Activated CD4-positive, alpha-beta T cell treated with anti-CD3 and anti-CD28 coated beads, Interleukin-2, amount 50 U/mL, for 1 hour (primary cell): ENCODE data around the gene TFB2M.
"Not testable (repeated sequence)": the region's sequence is repeated elsewhere in the genome, so short reads cannot be mapped to it uniquely, and the experiment has no call there.

ENCODE experiments used
- DNase-seq: peaks from one replicate; pipeline ENCODE4 v3.0.0-alpha.2; 2020

The TFB2M gene, protein sequence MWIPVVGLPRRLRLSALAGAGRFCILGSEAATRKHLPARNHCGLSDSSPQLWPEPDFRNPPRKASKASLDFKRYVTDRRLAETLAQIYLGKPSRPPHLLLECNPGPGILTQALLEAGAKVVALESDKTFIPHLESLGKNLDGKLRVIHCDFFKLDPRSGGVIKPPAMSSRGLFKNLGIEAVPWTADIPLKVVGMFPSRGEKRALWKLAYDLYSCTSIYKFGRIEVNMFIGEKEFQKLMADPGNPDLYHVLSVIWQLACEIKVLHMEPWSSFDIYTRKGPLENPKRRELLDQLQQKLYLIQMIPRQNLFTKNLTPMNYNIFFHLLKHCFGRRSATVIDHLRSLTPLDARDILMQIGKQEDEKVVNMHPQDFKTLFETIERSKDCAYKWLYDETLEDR

DNA sequence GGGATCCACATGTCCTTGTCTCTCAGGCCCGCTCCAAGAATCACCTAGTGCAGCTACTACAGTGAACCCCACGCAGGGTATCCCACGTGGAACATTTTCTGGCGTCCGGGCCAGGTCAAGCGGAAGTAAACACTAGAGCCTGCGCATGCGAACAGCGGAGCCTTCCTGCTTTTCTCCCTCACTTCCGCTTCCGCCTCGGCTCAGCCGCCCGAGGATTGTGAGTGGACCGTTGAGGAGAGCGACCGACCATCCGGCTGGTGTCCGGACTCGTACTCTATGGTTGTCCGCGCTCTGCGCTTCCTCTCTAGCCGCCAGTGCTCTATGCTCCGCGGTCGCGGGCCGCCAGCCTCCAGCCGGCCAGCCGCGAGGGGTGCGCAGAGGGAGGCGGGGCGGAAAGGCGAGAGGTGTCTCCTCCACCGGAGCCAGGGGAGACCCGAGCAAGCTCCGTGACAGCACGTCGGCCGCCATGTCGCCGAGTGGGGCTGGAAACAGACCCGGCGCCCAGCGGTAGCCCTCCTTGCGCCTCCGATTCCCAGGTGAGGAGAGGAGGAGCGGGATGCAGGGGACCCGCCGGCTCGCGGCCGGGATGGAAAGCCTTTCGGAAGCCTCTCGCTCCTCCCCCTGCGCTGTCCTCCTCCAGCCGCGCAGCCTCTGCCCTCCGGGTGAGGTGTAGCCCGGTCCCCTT is at the start of gene TFB2M, which contains the start of gene CNST:
Gene TFB2M (minus strand): TSS at position 134 of the 685 bp plus-strand sequence. CDS start 123 bp downstream, at position 11.
Gene CNST (plus strand): TSS at position 329 of the 685 bp plus-strand sequence. CDS start 25,107 bp downstream, outside the sequence.
- DNase-seq = peak; percentile 81

DNA sequence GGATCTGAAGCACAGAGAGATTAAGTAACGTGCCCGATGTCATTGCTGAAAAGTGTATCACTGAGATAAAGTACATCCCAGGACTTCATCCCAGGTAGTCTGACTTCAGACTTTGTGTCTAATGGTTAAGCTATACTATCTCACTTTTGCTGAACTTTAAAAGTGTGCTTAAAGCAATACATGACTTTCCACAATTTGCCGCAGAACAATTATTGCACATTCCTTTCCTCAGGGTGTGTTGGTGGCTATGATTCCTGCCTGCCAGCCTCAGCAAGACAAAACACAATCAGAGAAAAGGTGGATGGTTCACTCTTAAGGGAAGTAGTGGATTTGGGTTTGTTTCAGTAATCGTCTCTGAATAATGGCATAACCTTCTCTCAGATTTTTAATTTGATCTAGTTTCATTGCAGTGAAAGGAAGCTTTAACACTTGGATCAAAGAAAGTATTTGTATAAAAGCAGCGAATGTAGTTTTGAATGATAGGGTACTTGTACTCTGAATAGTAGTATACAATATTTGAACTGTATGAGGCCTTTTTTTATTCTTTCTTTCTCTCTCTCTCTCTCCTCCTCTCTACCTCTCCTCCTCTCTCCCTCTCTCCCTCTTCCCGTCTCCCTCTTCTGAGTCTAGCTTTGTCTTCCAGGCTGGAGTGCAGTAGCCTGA is 47.2 kb upstream of the TFB2M start:
- DNase-seq = no peak

DNA sequence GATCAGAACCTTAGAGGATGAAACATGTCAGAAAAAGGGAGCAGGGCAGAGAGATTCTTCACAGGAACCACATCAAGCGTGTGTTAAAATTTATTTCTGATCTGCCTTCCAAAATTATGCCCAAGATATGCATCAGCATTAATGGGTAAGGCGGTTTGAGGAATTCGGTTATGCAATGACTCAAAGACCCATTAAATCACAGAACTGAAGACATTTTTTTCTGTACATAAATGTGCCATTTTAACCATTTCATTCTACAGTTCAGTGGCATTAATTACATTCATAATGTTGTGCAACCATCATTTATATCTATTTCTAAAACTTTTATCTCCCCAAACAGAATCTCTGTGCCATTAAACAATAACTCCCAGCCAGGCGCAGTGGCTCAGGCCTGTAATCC is 43.6 kb upstream of the TFB2M start:
- DNase-seq = no peak

DNA sequence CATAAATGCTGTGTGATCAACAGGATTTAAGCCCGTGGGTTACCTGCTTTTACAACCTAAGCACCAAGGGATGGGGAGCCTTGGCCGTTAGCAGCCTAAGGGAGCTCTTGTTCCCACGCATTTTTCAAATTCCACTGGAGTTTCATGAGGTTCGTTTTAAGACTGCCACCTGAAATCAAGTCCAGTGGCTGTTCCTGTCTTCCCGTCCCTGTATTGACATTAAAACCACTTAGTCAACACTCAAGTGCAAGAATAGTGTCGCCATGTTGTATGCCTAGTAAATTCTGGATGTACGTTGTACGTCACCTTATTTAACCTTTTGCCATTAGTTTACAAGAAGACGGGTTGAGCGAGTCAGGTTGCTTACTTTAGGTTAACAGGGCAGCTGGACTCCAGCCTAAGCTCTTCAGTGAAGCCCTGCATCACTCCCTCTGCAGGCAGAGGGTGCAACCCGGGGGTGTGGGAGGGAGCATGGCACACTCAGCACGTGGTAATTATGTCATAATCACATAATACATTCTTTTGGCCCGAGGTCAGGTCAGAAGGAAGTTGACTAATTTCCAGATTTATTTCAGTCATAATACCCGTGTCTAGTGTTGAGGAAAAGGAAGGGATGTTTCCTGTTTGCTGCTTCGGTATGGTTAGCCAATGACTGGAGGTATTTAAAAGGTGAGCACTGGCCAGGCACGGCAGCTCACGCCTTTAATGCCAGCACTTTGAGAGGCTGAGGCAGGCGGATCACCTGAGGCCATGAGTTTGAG is 42.7 kb upstream of the TFB2M start:
- no peak for DNase-seq

DNA sequence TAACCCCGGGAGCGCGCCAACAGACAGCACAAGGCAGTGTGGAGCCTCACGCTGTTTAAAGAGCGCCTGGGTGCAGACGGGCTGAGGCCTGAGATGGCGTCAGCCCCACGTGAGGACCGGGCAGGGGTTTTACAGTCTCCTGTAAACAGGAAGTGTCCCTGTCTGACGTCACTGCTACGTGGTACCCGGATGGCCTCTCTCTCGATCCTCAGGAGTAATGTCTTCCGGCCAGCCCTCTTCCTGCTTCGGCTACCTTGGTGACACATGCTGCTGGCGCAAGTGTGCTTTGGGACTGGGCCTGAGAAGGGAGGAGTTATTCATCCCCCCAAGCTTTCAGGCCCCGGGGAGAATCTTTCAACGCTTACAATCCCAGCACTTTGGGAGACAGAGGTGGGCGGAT is 41.4 kb upstream of the TFB2M start:
- no peak for DNase-seq

DNA sequence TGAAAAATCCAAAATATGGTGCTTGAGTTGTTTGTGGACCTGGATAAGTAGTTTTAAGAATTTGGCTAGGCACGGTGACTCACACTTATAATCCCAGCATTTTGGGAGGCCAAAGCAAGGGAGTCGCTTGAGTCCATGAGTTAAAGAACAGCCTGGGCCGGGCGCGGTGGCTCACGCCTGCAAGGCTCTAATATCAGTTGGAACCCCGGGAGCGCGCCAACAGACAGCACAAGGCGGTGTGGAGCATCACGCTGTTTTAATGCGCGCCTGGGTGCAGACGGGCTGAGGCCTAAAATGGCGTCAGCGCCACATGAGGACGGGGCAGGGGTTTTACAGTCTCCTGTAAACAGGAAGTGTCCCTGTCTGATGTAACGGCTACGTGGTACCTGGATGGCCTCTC is 39.2 kb upstream of the TFB2M start:
- not testable (repeated sequence) for DNase-seq

DNA sequence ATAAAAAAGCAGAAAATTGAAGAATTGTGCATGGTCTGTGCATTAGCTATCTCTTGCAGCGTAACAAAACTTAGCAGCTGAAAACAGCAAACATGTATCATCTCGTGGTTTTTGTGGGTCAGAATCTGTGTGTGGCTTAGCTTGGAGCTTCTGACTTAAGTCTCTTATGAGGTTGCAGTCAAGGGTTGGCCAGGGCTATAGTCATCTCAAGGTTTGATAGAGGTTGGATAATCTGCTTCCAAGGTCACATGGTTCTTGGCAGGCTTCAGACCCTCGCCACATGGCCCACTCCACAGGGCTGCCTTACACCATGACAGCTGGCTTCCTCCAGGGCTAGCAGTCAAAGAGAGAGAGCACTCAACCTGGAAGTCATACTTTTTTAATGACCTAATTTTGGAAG is 36.1 kb upstream of the TFB2M start:
- no peak for DNase-seq

DNA sequence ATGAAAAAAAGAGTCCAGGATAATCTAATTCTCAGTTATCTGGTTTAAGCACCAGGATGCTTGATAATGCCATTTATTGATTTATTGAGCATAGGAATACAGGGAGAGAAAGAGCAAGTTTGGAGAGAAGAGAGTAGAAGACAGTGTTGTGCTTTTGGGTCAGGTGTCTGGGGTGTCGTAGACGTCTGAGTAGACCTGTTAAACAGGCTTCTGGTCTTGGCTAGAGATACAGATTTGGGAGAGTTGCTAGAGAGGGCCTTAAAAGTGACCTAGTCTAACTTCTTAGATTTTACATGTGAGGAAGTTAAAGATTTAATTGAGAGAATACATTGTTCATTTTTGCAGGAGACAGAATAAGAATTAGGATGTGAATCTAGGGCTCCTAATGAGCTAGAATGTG is 34.5 kb upstream of the TFB2M start:
- DNase-seq = no peak

DNA sequence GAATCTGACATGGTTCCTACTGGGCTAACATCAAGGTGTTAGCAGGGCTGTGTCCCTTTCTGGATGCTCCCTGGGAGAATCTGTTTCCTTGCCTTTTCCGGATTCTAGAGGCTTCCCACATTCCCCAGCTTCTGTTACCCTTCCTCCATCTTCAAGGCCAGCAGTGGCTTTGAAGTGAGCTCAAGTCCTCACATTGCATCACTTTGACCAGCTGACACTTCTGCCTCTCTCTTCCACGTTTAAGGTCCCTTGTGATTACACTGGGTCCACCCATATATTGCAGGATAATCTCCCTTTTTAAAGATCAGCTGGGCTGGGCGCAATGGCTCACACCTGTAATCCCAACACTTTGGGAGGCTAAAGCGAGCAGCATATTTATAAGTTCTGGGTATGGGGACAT is 33.3 kb upstream of the TFB2M start:
- DNase-seq = no peak

DNA sequence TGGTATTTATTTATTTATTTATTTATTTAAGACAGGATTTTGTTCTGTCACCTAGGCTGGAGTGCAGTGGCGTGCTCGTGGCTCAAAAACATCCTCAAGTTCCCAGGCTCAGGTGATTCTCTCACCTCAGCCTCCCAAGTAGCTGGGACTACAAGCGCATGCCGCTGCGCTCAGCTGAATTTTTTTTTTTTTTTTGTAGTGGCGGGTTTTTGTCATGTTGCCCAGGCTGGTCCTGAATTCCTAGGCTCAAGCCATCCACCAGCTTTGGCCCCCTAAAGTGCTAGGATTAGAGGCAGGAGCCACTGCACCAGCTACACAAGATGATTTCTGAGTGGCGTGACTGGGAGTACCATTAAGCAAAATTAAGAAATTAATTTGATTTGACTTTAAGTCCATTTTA is 31.9 kb upstream of the TFB2M start:
- DNase-seq = no peak

DNA sequence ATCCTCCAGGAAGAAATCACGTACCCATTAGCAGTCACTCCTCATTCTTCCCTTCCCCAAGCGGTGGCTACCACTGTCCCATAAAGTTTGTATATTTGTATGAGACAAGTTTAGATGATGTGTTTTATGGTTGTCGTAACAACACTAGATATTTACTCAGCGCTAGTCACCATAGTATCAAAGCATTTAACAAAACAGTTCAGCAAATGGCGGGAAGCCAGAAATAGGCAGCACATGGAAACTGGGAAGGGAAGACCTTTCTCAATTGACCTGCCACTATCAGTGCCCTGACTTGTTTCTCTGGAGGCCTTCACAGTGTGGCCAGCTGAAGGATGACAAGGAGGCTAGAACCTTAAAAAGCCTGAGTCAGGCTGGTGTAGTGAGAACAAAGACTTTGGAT is 31.3 kb upstream of the TFB2M start:
- DNase-seq = no peak

DNA sequence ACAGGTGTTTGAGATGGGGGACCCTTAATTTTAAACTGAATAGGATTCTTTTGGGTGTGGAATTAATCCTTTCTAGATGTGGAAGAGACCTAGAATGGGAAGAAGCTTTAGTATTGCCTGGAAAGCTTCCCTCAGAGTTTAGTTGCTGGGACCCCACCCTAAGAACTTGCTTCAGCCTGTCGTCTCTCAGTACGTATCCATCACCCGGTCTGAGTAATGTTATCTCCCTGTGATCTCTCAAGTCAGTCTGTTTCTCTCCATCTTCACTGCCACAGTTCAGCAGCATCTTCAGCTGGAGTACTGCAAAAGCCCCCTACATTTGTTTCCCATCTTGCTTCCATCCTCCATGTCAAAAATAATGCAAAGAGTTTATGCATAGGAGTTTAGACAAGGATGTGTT is 29.1 kb upstream of the TFB2M start:
- DNase-seq = no peak

DNA sequence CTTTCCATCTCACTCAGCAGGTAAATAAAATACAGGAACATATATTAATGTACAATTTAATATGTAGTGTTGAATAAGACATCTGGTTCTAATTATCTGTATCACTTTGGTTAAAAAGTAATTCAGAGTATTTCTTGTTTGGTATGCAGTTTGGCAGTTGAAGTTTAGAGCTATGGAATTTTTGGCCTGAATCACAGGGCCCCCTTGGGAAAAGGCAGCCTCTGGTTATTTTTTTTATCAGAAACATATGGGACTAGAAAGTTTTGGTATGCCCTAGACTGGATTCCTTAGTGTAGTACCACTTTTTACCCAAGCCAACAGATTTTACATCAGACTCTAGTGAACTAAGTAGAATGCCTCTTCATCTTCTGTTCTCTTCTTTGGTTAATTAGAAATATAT is 26.6 kb upstream of the TFB2M start:
- no peak for DNase-seq

DNA sequence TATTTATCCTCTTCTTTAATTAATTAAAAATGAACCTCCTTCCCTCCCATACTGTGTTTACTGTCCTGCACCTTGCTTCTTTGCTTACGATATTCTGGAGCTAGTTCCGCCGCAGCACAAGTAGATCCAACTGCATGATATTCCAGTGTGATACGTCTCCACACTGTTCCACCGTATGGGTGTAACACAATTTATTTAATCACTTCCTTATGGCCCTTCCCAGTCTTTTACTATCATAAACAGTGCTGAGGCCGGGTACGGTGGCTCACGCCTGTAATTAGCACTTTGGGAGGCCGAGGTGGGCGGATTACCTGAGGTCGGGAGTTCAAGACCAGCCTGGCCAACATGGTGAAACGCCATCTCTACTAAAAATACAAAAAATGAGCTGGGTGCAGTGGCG is 25.9 kb upstream of the TFB2M start:
- DNase-seq = no peak

DNA sequence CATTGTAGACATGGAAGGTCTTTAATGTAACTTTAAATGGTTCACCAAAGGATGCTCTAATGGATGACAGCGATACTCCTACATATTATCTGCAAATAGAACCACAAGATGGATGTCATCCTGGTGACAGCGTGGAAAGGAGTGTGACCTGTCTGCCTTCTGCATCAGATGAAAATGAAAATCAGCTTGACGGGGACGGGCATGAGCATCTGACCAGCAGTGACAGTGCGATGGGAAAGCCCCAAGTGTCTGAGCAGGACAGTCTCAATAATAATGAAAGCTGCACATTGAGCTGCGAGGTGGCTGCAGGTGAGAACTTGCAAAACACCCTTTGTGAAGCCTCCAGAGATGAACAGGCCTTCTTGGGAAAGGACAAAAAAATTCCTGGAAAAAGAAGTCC is 25.4 kb upstream of the TFB2M start:
- DNase-seq = no peak

DNA sequence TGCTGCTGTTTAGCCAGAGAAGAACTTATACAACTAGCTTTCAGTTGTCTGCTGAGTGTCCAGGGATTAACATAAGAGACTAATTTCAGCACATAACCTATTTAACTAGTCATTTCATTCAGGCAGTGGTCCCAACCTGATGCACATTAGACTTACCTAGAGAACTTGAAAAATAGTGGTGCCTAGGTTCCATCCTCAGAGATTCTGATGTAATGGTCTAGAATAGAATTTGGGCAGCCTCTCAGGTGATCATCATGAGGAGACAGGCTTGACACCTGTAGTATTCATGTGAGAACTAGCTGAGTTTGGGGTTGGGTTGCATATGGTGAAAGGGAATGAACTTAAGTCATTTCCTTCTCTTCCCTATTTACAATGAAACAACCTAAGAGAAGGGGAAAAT is 25.0 kb upstream of the TFB2M start:
- DNase-seq = no peak

DNA sequence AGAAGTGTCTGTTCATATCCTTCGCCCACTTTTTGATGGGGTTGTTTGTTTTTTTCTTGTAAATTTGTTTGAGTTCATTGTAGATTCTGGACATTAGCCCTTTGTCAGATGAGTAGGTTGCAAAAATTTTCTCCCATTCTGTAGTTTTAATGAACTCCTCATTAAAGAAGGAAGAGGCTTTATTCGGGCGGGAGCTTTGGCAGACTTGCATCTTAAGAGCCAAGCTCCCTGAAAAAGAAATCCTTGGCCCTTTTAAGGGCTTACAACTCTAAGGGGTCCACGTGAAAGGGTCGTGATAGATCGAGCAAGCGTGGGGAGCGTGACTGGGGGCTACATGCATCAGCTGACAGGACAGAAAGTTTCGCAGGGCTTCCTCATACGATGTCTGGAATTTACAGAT is 23.9 kb upstream of the TFB2M start:
- not testable (repeated sequence) for DNase-seq

DNA sequence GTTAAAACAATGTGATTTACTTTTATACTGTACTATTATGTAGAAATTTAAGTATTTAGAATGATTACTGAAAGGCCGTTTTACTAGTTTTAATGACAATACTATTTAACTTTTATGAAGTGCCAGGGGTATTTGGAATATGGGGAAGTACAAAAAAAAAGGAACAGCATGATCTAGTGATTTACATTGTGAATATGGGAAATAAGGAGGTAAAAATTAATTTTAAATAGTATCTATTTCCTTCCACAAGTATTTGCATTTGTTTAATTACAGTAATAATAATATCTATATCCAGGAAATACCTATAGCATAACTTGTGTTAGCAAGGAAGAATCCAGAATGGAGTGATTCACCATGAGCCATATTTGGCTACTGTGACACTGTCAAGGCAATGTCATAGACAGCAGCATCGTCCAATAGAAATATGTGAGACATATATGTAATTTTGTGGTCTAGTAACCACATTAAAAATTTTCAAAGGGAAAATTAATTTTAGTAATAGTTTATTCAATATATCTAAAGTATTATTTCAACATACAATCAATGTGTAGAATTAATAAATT is 22.2 kb upstream of the TFB2M start:
- no peak for DNase-seq

DNA sequence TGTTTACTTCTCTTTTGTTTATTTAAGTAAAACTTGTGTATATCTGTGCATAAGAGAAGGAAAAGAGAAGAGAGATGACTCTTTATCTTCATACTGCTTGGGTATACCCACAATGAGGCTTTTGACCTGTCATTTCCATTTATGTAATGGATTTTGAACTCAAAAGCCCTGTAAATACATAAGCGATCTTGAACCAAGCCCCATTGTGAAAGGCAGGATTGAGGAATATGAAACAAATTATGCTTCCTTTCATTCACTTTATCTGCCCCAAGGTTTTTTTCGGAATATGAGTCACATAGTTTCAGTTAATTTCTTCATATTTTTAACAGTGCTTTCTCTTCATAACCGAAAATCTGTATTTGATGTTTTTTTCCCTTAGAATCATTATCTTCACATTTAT is 21.5 kb upstream of the TFB2M start:
- DNase-seq = no peak

DNA sequence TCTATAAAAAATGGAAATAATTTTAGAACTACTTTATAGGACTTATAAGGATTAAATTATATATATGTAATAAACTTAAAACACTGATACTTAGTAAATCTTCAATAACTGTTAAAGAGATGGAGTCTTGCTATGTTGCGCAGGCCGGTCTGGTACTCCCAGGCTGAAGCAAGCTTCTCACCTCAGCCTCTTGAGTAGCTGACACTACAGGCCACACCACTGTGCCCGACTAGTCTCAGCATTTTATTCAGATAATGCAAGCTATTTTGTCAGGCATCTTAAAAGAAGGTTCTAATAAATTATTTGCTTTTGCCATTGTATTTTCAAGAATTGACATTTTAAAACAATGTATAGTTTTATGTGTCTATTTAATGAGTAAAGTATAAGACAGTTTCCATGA is 21.0 kb upstream of the TFB2M start:
- no peak for DNase-seq

DNA sequence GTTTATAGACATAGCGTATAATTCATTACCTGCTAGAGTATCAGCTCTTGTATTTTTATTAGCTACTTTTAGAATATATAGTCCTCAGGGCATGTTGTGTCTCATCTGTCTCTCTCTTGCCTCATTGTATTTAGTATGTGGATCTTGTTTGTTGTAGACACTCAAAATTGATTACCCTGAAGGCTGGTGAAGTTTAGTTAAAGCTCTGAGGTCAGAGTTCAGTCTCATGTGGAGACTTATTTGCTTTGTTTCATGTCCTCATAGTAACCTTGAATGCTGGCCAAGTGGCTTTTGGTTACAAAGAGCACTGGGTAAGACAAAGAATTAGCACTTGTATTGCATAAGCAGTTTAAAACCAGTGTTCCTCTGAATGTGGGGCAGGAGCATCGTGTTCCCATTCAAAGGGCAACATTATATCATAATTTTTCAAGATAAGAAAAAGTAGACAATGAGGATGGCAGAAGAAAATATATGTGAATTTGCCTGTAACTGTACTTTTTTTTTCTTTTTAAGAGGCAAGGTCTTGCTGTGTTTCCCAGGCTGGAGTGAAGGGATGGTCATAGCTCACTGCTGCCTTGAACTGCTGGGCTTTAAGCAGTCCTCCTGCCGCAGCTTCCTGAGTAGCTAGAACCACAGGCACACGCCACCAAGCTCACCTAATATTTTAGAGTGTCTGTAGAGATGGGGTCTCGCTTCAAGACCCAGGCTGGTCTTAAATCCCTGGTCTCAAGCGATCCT is 17.6 kb upstream of the TFB2M start:
- DNase-seq = no peak

DNA sequence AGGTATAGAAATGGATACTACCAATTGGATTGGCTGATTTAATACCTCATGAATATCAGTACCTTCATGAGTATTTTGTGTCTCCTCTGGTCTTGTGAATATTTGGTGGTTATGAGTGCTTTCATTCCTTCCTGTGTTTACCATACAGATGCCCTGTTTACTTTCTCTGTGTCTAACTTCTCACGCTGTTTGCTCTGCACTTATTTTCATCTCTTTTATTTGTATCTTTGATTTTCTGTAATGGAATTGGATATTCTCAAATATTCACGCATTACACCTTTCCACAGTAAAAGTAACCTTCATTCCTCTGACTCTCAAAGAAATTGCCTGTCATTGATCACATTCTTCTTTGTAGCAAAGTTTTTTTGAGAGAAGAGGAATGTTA is 17.0 kb upstream of the TFB2M start:
- DNase-seq = no peak
